ENCODE results near the gene BSCL2. TPM values are rescaled to one million over a fixed set of nuclear protein-coding genes. Genes with fewer than 3 reads are reported as not detected.
A peak's percentile ranks its signal among the peaks of the same experiment; 100 is the strongest.
"Not testable (repeated sequence)": the region's sequence is repeated elsewhere in the genome, so short reads cannot be mapped to it uniquely, and the experiment has no call there.

Gene BSCL2
- total RNA-seq, 4 donors from 2014 or later, result 25.4 to 68.2 (median 45.1) TPM

DNA sequence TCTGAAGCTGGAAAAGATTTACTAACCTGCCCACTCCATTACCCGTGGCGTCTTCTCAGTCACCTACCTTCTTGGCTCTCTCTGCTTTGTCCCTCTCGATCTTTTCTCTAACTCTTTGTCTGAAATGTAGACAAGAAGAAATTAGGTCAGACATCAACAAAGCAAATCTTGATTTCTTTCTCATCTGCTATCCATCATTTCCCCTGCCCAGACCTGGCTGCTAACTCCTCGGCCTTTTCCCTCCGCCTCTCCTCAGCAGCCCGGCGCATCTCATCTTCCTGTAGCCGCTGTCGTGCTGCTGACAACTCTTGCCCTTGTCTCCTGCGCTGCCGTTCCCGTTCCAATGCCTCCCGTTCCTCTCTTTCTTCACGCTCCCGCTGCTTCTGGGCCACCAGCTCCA is 29.5 kb downstream of the BSCL2 start:
- 77% methylated on average over 15 of the region's 15 CpGs for WGBS, 2 donors
- intact Hi-C loops (cut with DNase I; ENCODE audit: low total_unique reads), result no loop called here
- TF ChIP-seq, protein P1, sequence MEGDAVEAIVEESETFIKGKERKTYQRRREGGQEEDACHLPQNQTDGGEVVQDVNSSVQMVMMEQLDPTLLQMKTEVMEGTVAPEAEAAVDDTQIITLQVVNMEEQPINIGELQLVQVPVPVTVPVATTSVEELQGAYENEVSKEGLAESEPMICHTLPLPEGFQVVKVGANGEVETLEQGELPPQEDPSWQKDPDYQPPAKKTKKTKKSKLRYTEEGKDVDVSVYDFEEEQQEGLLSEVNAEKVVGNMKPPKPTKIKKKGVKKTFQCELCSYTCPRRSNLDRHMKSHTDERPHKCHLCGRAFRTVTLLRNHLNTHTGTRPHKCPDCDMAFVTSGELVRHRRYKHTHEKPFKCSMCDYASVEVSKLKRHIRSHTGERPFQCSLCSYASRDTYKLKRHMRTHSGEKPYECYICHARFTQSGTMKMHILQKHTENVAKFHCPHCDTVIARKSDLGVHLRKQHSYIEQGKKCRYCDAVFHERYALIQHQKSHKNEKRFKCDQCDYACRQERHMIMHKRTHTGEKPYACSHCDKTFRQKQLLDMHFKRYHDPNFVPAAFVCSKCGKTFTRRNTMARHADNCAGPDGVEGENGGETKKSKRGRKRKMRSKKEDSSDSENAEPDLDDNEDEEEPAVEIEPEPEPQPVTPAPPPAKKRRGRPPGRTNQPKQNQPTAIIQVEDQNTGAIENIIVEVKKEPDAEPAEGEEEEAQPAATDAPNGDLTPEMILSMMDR (IDR thresholded peaks at IDR 0.05), result no peak
- TF ChIP-seq POLR2A (IDR thresholded peaks at IDR 0.05), result no peak
- no peak for DNase-seq (ENCODE audit: low spot score in 2 of 2)
- no peak overlapping the region for H3K4me3 ChIP-seq (ENCODE audit: low read depth, poor library complexity, severe bottlenecking)

DNA sequence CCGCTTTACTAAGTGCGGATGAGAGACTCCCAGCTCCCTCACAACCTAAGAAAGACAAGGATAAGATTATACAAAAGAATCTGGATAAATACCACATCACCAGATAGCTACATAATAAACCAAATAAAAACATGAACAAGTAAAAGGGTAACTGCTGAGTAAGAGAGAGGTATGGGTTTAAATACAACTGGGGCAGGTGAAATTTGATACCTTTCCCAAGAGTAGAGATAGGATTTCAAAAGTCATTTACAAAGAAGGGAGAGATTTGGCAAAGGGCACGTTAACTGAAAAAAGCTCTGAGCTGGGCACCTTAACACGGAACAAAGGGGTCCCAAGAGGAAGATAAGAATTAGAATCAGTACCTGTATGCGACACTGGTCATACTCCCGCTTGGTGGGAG is 30.1 kb downstream of the BSCL2 start:
- 75 to 82% methylated on average over 6 of the region's 6 CpGs for WGBS, 2 donors
- no peak overlapping the region for H3K4me3 ChIP-seq (ENCODE audit: low read depth, poor library complexity, severe bottlenecking)
- no peak for DNase-seq (ENCODE audit: low spot score in 2 of 2)
- TF ChIP-seq POLR2A (IDR thresholded peaks at IDR 0.05), result no peak
- TF ChIP-seq, protein P1 (IDR thresholded peaks at IDR 0.05), result no peak
- intact Hi-C loops (cut with DNase I; ENCODE audit: low total_unique reads), result no loop called here

DNA sequence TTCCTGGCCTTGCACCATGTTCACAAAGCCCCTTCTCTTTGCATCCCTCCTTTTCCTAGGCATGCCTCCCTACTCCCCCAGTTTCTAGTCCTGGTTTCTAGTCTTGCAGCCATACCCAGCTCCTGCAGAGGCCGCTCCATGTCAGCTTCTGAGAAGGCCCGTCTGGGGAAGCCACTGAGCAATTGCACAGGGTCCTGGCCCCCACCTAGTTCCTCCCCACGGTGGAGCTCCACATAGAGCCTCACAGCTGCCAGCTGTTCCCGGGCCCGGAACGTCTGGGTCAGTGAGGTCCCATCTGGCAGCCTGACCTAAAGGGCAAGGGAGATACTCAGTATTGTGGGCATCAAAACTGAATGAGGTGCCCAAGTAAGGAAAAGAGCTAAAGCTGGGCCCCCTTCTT is 30.5 kb downstream of the BSCL2 start:
- TF ChIP-seq, protein P1 (IDR thresholded peaks at IDR 0.05), result no peak
- no peak for TF ChIP-seq POLR2A (IDR thresholded peaks at IDR 0.05)
- no peak for DNase-seq (ENCODE audit: low spot score in 2 of 2)
- WGBS, 2 donors, result 53 to 56% methylated on average over 6 of the region's 6 CpGs
- H3K4me3 ChIP-seq (ENCODE audit: low read depth, poor library complexity, severe bottlenecking), result no peak overlapping the region
- intact Hi-C loops (cut with DNase I; ENCODE audit: low total_unique reads), result no loop called here

DNA sequence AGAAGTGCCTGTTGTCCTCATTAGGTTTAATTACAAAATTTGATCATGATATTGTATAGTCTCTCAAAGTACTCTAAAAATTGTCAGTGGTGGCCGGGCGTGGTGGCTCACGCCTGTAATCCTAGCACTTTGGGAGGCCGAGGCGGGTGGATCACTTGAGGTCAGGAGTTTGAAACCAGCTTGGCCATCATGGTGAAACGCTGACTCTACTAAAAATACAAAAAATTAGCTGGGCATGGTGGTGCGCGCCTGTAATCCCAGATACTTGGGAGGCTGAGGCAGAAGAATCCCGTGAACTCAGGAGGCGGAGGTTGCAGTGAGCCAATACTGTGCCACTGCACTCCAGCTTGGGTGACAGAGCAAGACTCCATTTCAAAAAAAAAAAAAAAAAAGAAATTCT is 31.8 kb downstream of the BSCL2 start:
- H3K4me3 ChIP-seq (ENCODE audit: low read depth, poor library complexity, severe bottlenecking); DNase-seq (ENCODE audit: low spot score in 2 of 2); intact Hi-C loops (cut with DNase I; ENCODE audit: low total_unique reads): not testable (repeated sequence)
- 95 to 97% methylated on average over 10 of the region's 10 CpGs for WGBS, 2 donors

DNA sequence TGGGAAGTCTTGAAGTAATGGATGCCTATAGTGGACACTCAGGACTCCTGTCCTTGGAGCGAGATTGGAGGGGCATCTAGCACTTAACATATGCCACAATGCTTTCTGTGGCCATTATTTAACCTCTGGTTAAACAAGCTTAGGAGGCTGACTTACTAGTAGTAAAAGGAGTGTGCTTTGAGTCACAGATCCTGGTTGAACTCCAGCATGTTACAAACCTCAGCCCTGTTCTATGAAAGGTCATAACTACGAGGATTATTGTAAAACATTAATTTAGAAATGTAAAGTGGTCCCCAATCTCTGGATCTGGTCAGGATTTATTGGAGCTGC is 34.1 kb downstream of the BSCL2 start:
- 72 to 73% methylated on average over 2 of the region's 2 CpGs for WGBS, 2 donors
- DNase-seq (ENCODE audit: low spot score in 2 of 2), result no peak
- TF ChIP-seq, protein P1 (IDR thresholded peaks at IDR 0.05), result no peak
- no peak for TF ChIP-seq POLR2A (IDR thresholded peaks at IDR 0.05)
- H3K4me3 ChIP-seq (ENCODE audit: low read depth, poor library complexity, severe bottlenecking), result no peak overlapping the region
- intact Hi-C loops (cut with DNase I; ENCODE audit: low total_unique reads), result no loop called here

DNA sequence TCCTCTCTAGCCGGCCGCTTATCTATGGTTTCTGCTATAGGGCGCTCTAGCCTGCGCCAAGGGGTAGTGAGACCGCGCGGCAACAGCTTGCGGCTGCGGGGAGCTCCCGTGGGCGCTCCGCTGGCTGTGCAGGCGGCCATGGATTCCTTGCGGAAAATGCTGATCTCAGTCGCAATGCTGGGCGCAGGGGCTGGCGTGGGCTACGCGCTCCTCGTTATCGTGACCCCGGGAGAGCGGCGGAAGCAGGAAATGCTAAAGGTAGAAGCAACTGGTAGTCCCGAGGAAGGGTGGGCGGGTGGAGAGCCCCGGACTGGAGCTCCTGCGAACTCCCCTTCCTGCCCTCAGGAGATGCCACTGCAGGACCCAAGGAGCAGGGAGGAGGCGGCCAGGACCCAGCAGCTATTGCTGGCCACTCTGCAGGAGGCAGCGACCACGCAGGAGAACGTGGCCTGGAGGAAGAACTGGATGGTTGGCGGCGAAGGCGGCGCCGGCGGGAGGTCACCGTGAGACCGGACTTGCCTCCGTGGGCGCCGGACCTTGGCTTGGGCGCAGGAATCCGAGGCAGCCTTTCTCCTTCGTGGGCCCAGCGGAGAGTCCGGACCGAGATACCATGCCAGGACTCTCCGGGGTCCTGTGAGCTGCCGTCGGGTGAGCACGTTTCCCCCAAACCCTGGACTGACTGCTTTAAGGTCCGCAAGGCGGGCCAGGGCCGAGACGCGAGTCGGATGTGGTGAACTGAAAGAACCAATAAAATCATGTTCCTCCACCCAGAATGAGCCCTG is 35.4 kb downstream of the BSCL2 start, which contains the start of the genes LBHD1 and UQCC3:
TSS of gene LBHD1 (minus strand) at position 660 of the 782 bp plus-strand sequence. CDS start 2,236 bp downstream, outside the sequence.
TSS of gene UQCC3 (plus strand) at position 66 of the 782 bp plus-strand sequence. CDS start at position 139, 73 bp downstream.
- WGBS, 2 donors, result 0 to 1% methylated on average over 46 to 47 of the region's 59 CpGs
- no peak for TF ChIP-seq POLR2A (IDR thresholded peaks at IDR 0.05)
- TF ChIP-seq, protein P1 (IDR thresholded peaks at IDR 0.05), result no peak

More for the DNA sequence above, 35.4 kb downstream of the BSCL2 start, which contains the start of the genes LBHD1 and UQCC3:
- intact Hi-C loops (cut with DNase I; ENCODE audit: low total_unique reads), result no loop called here
- peak within 1 kb of the TSS; percentile 90 for H3K4me3 ChIP-seq (ENCODE audit: low read depth, poor library complexity, severe bottlenecking)
- peak; percentile 65 to 95 for DNase-seq (ENCODE audit: low spot score in 2 of 2)
